ENCODE data around the gene ALDH1A3.

DNA sequence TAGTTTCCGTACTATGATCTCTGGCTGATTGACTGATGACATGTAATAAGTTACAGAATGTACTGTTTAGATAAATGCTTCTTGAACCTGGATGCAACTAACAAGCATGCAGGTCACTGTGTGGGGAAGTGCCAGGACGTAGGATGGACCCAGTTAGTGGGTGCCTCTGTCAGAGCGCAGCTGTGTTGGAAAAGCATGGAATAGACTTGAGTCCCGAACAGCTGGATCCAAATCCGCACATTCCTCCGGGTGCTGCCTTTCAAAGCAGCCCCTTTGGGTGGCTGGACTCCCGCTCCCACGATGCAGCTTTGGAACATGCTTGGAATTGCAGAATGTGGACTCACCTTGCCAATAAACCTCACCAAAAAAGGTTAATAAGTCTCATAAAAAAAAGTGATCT lies 35.5 kb upstream of the ALDH1A3 start:
- TF ChIP-seq POLR2A (IDR thresholded peaks at IDR 0.05; ENCODE audit: low read length): no peak
- TF ChIP-seq GATA1 (IDR thresholded peaks at IDR 0.05; ENCODE audit: low read depth, low read length): no peak

Measured in erythroblast (primary cell).